GM04504 (cell line): ENCODE results near the gene FAM78B.

Experiments
- DNase-seq: peaks from one replicate; pipeline ENCODE4 v3.0.0-alpha.2; 2012; ENCODE audit warnings: low read depth

Gene FAM78B

DNA sequence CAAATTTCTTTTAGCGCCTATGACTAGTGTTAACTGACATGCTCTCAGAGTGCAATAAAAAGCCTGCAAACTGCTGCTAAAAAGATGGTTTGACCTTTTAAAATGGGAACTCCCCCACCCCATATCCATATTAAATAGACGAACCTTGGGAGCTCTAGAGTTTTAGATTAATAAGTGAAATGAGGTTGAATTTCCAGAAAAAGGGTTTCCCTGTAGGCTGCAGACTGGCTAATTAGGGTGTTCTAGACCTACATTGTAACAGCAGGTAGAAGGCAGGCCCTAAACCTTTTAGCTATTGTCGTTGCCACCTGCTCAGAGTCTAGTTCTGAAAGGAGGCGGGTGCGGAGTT is 2.2 kb downstream of the FAM78B start:
- no peak for DNase-seq

- no peak for DNase-seq
Observed at GRCh38 chr1:166159656-166160055, 7.1 kb downstream of the FAM78B start.

- DNase-seq = no peak
Observed at GRCh38 chr1:166156674-166157073, 10.1 kb downstream of the FAM78B start.

DNA sequence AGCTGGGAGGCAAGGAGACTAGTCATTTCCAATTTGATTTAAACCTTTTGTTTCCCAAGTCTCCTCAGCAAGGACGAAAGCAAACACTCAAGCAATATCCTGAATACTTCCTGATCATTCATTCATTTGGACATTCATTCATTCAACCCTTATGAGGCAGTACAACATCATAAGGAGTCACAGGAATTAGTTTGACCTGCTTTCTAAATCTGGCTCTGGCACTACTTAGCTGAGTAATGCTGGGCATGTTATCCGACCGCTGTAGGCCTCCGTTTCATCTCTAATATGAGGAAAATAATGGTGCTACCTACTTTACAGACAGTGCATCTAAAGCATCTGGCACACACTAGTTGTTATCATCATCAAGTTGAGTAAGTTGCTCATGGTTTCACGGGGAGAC is 11.7 kb downstream of the FAM78B start:
- no peak for DNase-seq

GRCh38 chr1:166153525-166154314 is 13.1 kb downstream of the FAM78B start:
- no peak for DNase-seq

- no peak for DNase-seq
Observed at GRCh38 chr1:166152978-166153377, 13.8 kb downstream of the FAM78B start.

- no peak for DNase-seq
Observed at GRCh38 chr1:166151804-166152203, 15.0 kb downstream of the FAM78B start.

GRCh38 chr1:166145499-166145898 is 21.3 kb downstream of the FAM78B start:
- DNase-seq = no peak

GRCh38 chr1:166141969-166142368 is 24.8 kb downstream of the FAM78B start:
- DNase-seq = no peak

GRCh38 chr1:166140251-166140650 is 26.6 kb downstream of the FAM78B start:
- no peak for DNase-seq

GRCh38 chr1:166139735-166140134 is 27.1 kb downstream of the FAM78B start:
- no peak for DNase-seq

DNA sequence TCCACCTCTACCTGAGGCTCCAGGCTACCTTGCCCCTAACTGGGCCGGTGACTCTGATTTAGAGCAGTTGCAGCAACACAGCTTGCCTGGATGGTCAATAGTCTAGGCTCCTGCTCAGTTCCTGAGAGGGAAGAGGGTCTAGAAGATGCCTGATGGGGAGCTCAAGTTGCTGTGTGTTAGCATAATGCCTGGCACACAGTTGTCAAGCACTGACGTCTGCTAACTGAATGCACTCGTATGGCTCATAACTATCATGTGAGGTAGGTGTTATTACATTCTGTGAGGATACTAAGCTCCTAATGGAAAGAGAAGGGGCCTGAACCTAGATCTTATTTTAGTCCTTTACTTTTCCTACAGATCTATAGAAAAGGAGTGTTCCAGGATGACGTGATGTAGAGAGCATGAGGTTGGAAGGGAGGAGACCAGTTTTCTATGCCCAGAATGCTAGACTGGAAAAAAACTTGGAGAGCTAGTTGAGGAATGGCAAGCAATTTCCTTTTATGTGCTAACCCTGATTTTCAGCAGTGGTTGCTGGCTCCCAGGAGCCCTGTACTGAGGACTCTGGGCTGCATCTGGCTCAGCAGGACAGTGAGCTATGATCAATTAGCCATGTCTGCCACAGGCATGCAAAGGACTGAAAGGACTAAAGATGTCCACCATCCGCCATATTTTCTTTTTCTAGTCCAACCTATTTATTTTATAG is 30.0 kb downstream of the FAM78B start:
- no peak for DNase-seq

DNA sequence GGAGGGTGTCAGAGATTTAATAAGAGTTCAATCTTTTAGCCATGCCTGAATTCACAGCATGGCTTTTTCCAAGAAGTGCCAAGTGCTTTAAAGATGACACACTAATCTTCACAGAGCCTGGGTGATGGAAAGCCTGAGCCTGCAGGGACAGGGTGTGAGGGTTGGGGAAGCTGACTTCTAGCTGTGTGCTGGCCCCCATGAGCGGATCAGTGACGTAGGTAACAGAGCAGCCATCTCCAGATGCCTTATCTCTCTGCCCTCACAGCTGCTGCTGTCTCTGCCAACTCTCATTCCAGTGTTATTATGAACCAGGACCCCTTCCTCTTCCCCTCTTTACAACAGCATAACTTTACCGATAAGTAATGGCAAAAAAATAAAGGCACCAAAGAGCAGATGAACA is 30.6 kb downstream of the FAM78B start:
- DNase-seq = no peak

- DNase-seq = no peak
Observed at GRCh38 chr1:166133857-166134256, 32.9 kb downstream of the FAM78B start.

GRCh38 chr1:166133276-166133841 is 33.4 kb downstream of the FAM78B start:
- no peak for DNase-seq

GRCh38 chr1:166132496-166132895 is 34.3 kb downstream of the FAM78B start:
- no peak for DNase-seq

DNA sequence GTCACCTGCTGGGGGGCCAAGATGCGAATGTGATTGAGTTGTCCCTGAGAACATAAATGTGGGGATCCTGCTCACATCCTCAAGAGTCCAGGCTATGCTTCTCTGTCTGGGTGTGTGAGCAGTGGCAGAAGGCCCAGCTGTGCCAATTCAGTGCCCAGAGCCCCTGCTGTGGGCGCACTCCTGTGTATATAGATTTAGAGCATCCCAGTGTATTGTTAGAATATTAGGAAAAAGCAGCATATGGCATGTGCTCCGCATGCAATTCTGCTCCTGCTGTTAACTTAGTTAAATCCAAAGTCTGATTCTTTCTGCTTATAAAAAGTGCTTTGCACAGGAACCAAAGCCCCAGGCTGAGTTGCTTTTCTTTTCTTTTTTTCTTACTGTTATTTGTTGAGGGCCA is 37.8 kb downstream of the FAM78B start:
- DNase-seq = no peak

DNA sequence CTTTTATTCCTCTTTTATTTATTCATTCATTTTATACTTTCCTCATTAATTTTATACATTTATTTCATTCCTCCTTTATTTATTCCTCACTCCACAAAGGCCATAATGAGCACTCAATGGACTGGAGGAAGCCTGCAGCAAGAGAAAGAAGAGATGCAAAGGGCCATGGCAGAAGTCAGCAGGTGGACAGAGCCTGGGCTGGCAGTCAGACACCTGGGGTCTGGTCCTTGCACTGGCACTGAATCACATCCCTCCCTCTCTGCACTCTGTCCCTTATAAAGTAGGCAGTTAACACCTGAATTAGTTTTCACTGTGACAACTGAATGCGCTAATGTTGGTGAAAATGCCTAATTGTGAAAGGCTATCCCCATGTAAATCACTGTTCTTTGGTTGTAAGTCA is 38.6 kb downstream of the FAM78B start:
- no peak for DNase-seq

DNA sequence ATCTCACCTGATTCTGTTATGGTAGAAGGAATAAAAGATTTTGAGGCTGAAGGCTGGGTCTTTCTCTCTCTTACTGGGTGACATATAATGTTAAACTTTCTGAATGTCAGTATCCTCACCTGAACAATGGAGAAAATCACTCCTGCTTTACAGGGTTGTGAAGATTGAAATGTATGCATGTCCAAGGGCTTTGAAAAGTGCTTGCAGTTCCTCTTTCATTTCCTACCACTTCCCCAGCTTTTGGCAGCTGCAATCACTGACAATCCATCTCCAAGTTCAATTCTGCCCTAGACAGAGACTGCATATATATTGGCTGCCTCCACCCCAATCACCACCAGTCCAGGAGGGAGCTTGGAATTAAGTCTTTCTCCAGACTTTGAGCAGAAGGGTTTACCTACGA is 39.8 kb downstream of the FAM78B start:
- DNase-seq = no peak

DNA sequence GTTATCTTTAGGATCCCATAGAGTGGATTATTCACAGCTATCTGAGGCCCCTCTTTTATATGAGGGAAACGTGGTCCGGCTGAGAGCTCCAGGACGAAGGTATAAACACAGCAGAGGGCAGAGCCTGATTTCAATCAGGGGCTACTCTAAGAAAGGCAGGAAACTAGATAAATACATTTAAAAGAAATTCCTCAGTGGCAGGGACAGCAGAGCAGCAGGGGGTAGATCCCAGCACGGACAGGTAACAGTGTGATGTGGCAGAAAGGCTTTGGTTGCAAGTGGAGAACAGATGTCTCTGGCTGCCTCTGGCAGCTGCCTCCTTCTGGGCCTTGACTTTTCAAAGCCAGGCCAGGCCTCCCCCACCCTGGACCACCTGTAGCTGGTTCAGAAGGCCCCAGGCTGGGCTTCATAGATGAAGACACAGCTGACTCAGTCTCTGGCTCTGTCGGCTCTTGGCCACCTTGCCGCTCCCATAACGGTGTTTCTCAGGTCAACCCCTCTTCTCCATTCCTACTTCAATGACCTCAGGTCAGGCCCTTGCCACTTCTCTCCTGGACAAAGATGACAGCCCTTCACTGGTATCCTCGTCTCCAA is 43.8 kb downstream of the FAM78B start:
- no peak for DNase-seq

DNA sequence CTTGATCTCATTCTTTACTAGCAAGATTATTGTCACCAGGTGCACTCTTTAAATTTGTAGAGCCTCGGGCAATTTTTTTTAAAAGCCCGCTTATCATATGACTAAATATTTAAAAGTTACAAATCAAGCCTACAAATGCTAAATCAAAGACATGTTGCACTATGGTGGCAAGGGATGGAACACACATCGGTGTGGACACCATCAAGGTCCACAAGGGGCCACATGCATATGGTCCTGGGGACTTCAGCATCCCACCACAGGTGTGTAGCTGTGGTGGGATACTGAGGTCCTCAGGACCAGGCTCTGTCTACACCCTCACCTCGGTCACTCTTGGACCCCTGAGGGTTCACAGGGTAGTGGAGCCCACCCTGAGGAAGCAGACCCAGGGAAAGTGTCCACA is 45.8 kb downstream of the FAM78B start:
- no peak for DNase-seq

DNA sequence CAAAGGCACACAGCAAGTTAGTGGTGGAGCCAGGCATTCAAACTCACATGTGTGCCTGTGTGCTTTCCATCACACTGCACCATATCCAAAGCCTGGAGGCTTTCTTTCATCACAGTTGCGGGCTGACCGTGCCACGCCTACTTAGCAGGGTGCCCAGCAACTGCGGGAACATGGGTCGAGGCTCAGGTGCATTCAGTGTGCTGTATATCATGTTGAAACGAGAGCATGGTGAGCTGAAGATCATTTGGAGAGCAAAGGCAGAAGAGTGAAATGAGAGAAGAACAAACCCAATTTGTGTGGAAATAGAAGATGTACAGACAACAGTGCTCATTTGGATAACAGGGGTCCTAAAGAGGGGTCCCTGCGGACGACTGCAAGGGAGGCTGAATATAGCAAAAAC is 46.5 kb downstream of the FAM78B start:
- no peak for DNase-seq

DNA sequence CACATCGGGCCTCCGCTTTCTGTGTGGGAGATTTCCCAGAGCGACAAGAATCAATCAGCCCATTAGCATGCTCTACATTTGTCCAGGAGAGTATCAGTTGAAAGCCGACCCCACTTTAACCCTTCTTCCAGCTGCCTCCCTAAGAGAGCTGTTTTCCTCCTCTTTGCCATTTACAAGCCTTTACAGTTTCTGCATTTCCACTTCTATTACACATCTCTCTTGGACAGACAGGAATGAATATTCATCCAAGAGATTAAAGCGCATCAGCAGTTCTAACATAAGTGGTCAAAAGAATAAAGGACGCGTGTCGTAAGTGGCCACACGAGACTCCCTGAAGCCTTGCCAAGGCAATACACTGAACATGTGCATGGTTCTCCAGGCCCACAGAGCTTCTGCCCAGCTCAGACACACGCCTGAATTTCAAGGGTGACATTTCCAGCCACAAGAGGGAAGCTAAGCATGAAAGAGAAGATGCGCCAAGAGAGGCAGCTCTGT is 47.3 kb downstream of the FAM78B start:
- DNase-seq = no peak
